ENCODE measurements around the gene TRIP12. TPM values are rescaled to one million over a fixed set of nuclear protein-coding genes. Genes with fewer than 3 reads are reported as not detected.

TRIP12 gene
- total and polyA plus RNA-seq, 2 of the 13 experiments (the other 11 are each of a cell fraction or from before 2014, with no cell fraction given): 72.1 to 153 TPM

DNA sequence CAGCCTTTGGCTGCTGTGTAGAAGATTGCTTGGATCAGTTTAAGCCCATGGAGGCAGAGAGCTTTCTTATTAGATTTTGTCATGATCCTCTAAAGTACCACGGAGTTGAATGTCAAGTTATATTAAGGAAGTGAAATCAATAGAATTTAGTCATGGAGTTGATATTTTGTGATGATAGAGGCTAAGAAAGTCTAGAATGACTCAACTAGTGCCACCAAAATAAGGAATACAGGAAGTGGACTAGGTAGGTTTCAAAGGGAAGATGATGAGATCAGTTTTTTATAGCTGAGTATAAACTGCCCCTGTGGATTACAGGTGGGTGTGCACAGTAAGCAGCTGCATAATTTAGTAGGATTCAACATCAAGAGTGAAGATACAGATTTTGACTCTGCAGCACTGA, 25.7 kb upstream of the TRIP12 start:
- no peaks in the 10 kb centered on the region for H3K9me3 ChIP-seq (ENCODE audit: low read length)
- H3K79me2 ChIP-seq (ENCODE audit: insufficient read depth, low read length): no peaks in the 10 kb centered on the region
- H3K4me2 ChIP-seq (ENCODE audit: low read depth, low read length): no peak overlapping the region
- H3K4me1 ChIP-seq (ENCODE audit: insufficient read depth, low read length): no peaks in the 10 kb centered on the region
- no peaks in the 10 kb centered on the region for H4K20me1 ChIP-seq (ENCODE audit: insufficient read depth, low read length)
- no peak overlapping the region for H3K9ac ChIP-seq (ENCODE audit: insufficient read depth, low read depth, low read length)
- TF ChIP-seq MAFF (IDR thresholded peaks at IDR 0.05; ENCODE audit: low read depth, low read length): no peak
- no peak for TF ChIP-seq FOXM1 (CRISPR knock-in tag; IDR thresholded peaks at IDR 0.05)
- no peak for TF ChIP-seq TGIF2 (CRISPR knock-in tag; IDR thresholded peaks at IDR 0.05)
- TF ChIP-seq MYNN (CRISPR knock-in tag; IDR thresholded peaks at IDR 0.05; ENCODE audit: low read depth): no peak
- H2AFZ ChIP-seq (ENCODE audit: low read length): no peak overlapping the region
- ATAC-seq: no peak
- H3K4me3 ChIP-seq (replicated peaks in 1 of 3; ENCODE audit: insufficient read depth in 1 of 3, low read depth in 2 of 3, low read length in 3 of 3): no peak overlapping the region
- WGBS (ENCODE audit: low lambda C conversion rate): 51% methylated on average over 1 of the region's 1 CpG
- ChIA-PET POLR2A (no interaction called here), CTCF (ENCODE audit: low intra/inter-chr PET ratio, low total read pairs) (no interaction called here)
- H3K27me3 ChIP-seq (ENCODE audit: control insufficient read depth in 1 of 2, insufficient read depth in 2 of 2, low read length in 2 of 2): no peaks in the 10 kb centered on the region
- BruUV-seq (replicated peaks): no TSS peak
- in situ Hi-C loops (cut with HindIII; ENCODE audit: extremely low pct_ligation_motif_present, low pct_unique_long_range_greater_than_20kb): no loop called here
- DNase-seq (ENCODE audit: low spot score): no peak
- no peaks in the 10 kb centered on the region for H3K36me3 ChIP-seq (replicated peaks in 1 of 2; ENCODE audit: control insufficient read depth in 1 of 2, insufficient read depth in 2 of 2, low read length in 2 of 2)
- intact Hi-C loops (cut with micrococcal nuclease; ENCODE audit: unreplicated experiment): no loop called here
- H3K27ac ChIP-seq (ENCODE audit: extremely low read length, insufficient read depth, low read length): no peak overlapping the region
- no peak for FAIRE-seq

DNA sequence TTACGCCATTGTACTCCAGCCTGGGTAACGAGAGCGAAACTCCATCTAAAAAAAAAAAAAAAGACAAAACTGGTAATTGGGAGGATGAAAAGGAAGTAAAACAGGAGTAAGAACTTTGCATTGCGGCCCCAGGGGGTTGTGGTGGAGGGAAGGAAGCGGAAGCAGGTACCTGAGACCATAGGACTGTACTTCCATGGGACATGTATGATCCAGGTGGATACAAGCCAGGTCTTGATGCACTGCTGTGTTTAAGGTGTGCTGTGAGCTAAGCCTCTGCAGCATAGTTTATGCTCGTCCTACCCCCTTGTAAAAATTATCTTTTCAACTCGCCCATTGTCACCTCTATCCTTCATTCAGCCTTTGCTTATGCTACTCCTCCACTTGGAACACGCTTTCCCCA, 24.2 kb upstream of the TRIP12 start:
- no peak for FAIRE-seq
- in situ Hi-C loops (cut with HindIII; ENCODE audit: extremely low pct_ligation_motif_present, low pct_unique_long_range_greater_than_20kb): no loop called here
- no peaks in the 10 kb centered on the region for H3K9me3 ChIP-seq (ENCODE audit: low read length)
- H3K4me1 ChIP-seq (ENCODE audit: insufficient read depth, low read length): no peaks in the 10 kb centered on the region
- H3K9ac ChIP-seq (ENCODE audit: insufficient read depth, low read depth, low read length): no peak overlapping the region
- no peak overlapping the region for H3K27ac ChIP-seq (ENCODE audit: extremely low read length, insufficient read depth, low read length)
- intact Hi-C loops (cut with micrococcal nuclease; ENCODE audit: unreplicated experiment): no loop called here
- ChIA-PET POLR2A (interaction anchor here (1.0 kb wide), 1 partner anchor 24 kb away, joined by 3 read pairs; the partner anchor contains the start of genes FBXO36 and TRIP12), CTCF (ENCODE audit: low intra/inter-chr PET ratio, low total read pairs) (no interaction called here)
- no TSS peak for BruUV-seq (replicated peaks)
- no peak for ATAC-seq
- no peaks in the 10 kb centered on the region; a peak in 1 of 5 replicates for H3K36me3 ChIP-seq (replicated peaks in 1 of 2; ENCODE audit: control insufficient read depth in 1 of 2, insufficient read depth in 2 of 2, low read length in 2 of 2)
- WGBS (ENCODE audit: low lambda C conversion rate): 98% methylated on average over 8 of the region's 8 CpGs
- no peaks in the 10 kb centered on the region for H3K27me3 ChIP-seq (ENCODE audit: control insufficient read depth in 1 of 2, insufficient read depth in 2 of 2, low read length in 2 of 2)
- no peak for DNase-seq (ENCODE audit: low spot score)
- no peaks in the 10 kb centered on the region for H3K79me2 ChIP-seq (ENCODE audit: insufficient read depth, low read length)
- TF ChIP-seq ZSCAN21 (CRISPR knock-in tag; IDR thresholded peaks at IDR 0.05; ENCODE audit: borderline replicate concordance): no peak
- TF ChIP-seq ZNF839 (CRISPR knock-in tag; IDR thresholded peaks at IDR 0.05; ENCODE audit: borderline replicate concordance): no peak
- no peak for TF ChIP-seq NPAS2 (CRISPR knock-in tag; IDR thresholded peaks at IDR 0.05; ENCODE audit: borderline replicate concordance)
- TF ChIP-seq ZNF792 (CRISPR knock-in tag; IDR thresholded peaks at IDR 0.05): no peak
- TF ChIP-seq SMAD1 (CRISPR knock-in tag; IDR thresholded peaks at IDR 0.05; ENCODE audit: borderline replicate concordance, low read depth): no peak
- TF ChIP-seq ARID2 (CRISPR knock-in tag; IDR thresholded peaks at IDR 0.05; ENCODE audit: borderline replicate concordance): no peak
- TF ChIP-seq, protein P1, sequence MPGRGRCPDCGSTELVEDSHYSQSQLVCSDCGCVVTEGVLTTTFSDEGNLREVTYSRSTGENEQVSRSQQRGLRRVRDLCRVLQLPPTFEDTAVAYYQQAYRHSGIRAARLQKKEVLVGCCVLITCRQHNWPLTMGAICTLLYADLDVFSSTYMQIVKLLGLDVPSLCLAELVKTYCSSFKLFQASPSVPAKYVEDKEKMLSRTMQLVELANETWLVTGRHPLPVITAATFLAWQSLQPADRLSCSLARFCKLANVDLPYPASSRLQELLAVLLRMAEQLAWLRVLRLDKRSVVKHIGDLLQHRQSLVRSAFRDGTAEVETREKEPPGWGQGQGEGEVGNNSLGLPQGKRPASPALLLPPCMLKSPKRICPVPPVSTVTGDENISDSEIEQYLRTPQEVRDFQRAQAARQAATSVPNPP (CRISPR knock-in tag; IDR thresholded peaks at IDR 0.05): no peak
- no peak for TF ChIP-seq RNF2 (conservative IDR thresholded peaks at IDR 0.05; ENCODE audit: low read depth)
- TF ChIP-seq SETDB1 (CRISPR knock-in tag; IDR thresholded peaks at IDR 0.05; ENCODE audit: borderline replicate concordance): no peak
- no peak for TF ChIP-seq ZNF652 (CRISPR knock-in tag; IDR thresholded peaks at IDR 0.05; ENCODE audit: borderline replicate concordance, low read depth)
- TF ChIP-seq XBP1 (CRISPR knock-in tag; IDR thresholded peaks at IDR 0.05): no peak
- TF ChIP-seq, protein P2, sequence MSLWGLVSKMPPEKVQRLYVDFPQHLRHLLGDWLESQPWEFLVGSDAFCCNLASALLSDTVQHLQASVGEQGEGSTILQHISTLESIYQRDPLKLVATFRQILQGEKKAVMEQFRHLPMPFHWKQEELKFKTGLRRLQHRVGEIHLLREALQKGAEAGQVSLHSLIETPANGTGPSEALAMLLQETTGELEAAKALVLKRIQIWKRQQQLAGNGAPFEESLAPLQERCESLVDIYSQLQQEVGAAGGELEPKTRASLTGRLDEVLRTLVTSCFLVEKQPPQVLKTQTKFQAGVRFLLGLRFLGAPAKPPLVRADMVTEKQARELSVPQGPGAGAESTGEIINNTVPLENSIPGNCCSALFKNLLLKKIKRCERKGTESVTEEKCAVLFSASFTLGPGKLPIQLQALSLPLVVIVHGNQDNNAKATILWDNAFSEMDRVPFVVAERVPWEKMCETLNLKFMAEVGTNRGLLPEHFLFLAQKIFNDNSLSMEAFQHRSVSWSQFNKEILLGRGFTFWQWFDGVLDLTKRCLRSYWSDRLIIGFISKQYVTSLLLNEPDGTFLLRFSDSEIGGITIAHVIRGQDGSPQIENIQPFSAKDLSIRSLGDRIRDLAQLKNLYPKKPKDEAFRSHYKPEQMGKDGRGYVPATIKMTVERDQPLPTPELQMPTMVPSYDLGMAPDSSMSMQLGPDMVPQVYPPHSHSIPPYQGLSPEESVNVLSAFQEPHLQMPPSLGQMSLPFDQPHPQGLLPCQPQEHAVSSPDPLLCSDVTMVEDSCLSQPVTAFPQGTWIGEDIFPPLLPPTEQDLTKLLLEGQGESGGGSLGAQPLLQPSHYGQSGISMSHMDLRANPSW (CRISPR knock-in tag; IDR thresholded peaks at IDR 0.05; ENCODE audit: borderline replicate concordance): no peak
- no peak overlapping the region for H2AFZ ChIP-seq (ENCODE audit: low read length)
- H3K4me2 ChIP-seq (ENCODE audit: low read depth, low read length): no peak overlapping the region
- H4K20me1 ChIP-seq (ENCODE audit: insufficient read depth, low read length): no peaks in the 10 kb centered on the region
- H3K4me3 ChIP-seq (replicated peaks in 1 of 3; ENCODE audit: insufficient read depth in 1 of 3, low read depth in 2 of 3, low read length in 3 of 3): no peak overlapping the region
